ENCODE data around the gene PRM1. TPM values are rescaled to one million over a fixed set of nuclear protein-coding genes. Genes with fewer than 3 reads are reported as not detected.

Gene PRM1
- total and polyA plus RNA-seq, 2 of the 13 experiments (the other 11 are each of a cell fraction or from before 2014, with no cell fraction given): not detected

DNA sequence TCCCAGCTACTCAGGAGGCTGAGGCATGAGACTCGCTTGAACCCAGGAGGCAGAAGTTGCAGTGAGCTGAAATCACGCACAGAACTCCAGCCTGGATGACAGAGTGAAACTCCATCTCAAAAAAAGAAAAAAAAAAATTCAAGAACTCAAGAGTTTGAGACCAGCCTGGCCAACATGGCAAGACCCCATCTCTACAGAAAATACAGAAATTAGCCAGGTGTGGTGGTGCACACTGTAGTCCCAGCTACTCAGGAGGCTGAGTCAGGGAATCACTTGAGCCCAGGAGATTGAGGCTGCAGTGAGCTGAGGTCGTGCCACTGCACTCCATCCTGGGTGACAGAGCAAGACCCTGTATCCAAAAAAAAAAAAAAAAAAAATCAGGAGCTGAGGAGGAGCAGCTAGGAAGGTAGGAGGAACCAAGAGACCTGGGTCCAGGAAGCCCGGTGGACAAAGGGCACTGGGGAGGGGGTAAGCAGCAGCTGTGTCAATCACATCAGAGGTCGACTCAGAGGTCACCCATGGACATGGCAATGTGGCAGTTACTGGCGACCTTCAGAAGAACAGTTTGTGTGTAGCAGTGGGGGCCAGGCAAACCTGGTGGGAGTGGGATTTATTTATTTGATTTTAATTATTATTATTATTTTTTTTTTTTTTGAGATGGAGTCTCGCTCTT lies 11.1 kb upstream of the PRM1 start (continued):
- no peak for TF ChIP-seq CAMTA2 (CRISPR knock-in tag; IDR thresholded peaks at IDR 0.05; ENCODE audit: borderline replicate concordance)
- TF ChIP-seq RFX1 (IDR thresholded peaks at IDR 0.05): no peak
- TF ChIP-seq ZNF556 (CRISPR knock-in tag; IDR thresholded peaks at IDR 0.05; ENCODE audit: borderline replicate concordance): no peak
- TF ChIP-seq, protein P1, sequence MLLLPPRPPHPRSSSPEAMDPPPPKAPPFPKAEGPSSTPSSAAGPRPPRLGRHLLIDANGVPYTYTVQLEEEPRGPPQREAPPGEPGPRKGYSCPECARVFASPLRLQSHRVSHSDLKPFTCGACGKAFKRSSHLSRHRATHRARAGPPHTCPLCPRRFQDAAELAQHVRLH (CRISPR knock-in tag; IDR thresholded peaks at IDR 0.05; ENCODE audit: borderline replicate concordance, low read depth): no peak; the same call in 1 of the 2 replicates
- TF ChIP-seq ELF4 (CRISPR knock-in tag; IDR thresholded peaks at IDR 0.05; ENCODE audit: borderline replicate concordance): no peak
- TF ChIP-seq, protein P2, sequence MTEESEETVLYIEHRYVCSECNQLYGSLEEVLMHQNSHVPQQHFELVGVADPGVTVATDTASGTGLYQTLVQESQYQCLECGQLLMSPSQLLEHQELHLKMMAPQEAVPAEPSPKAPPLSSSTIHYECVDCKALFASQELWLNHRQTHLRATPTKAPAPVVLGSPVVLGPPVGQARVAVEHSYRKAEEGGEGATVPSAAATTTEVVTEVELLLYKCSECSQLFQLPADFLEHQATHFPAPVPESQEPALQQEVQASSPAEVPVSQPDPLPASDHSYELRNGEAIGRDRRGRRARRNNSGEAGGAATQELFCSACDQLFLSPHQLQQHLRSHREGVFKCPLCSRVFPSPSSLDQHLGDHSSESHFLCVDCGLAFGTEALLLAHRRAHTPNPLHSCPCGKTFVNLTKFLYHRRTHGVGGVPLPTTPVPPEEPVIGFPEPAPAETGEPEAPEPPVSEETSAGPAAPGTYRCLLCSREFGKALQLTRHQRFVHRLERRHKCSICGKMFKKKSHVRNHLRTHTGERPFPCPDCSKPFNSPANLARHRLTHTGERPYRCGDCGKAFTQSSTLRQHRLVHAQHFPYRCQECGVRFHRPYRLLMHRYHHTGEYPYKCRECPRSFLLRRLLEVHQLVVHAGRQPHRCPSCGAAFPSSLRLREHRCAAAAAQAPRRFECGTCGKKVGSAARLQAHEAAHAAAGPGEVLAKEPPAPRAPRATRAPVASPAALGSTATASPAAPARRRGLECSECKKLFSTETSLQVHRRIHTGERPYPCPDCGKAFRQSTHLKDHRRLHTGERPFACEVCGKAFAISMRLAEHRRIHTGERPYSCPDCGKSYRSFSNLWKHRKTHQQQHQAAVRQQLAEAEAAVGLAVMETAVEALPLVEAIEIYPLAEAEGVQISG (CRISPR knock-in tag; IDR thresholded peaks at IDR 0.05): peak; percentile 21; the same call in 1 of the 2 replicates
- TF ChIP-seq DMAP1 (CRISPR knock-in tag; IDR thresholded peaks at IDR 0.05): no peak
- TF ChIP-seq, protein P3, sequence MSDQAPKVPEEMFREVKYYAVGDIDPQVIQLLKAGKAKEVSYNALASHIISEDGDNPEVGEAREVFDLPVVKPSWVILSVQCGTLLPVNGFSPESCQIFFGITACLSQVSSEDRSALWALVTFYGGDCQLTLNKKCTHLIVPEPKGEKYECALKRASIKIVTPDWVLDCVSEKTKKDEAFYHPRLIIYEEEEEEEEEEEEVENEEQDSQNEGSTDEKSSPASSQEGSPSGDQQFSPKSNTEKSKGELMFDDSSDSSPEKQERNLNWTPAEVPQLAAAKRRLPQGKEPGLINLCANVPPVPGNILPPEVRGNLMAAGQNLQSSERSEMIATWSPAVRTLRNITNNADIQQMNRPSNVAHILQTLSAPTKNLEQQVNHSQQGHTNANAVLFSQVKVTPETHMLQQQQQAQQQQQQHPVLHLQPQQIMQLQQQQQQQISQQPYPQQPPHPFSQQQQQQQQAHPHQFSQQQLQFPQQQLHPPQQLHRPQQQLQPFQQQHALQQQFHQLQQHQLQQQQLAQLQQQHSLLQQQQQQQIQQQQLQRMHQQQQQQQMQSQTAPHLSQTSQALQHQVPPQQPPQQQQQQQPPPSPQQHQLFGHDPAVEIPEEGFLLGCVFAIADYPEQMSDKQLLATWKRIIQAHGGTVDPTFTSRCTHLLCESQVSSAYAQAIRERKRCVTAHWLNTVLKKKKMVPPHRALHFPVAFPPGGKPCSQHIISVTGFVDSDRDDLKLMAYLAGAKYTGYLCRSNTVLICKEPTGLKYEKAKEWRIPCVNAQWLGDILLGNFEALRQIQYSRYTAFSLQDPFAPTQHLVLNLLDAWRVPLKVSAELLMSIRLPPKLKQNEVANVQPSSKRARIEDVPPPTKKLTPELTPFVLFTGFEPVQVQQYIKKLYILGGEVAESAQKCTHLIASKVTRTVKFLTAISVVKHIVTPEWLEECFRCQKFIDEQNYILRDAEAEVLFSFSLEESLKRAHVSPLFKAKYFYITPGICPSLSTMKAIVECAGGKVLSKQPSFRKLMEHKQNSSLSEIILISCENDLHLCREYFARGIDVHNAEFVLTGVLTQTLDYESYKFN (CRISPR knock-in tag; conservative IDR thresholded peaks at IDR 0.05): peak; percentile 64; the same call in 1 of the 2 replicates
- TF ChIP-seq, protein P4, sequence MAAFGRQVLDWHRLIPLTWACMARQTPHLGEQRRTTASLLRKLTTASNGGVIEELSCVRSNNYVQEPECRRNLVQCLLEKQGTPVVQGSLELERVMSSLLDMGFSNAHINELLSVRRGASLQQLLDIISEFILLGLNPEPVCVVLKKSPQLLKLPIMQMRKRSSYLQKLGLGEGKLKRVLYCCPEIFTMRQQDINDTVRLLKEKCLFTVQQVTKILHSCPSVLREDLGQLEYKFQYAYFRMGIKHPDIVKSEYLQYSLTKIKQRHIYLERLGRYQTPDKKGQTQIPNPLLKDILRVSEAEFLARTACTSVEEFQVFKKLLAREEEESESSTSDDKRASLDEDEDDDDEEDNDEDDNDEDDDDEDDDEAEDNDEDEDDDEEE (CRISPR knock-in tag; IDR thresholded peaks at IDR 0.05): no peak
- no peak for TF ChIP-seq SATB2 (CRISPR knock-in tag; IDR thresholded peaks at IDR 0.05)
- no peak for TF ChIP-seq ZNF790 (CRISPR knock-in tag; IDR thresholded peaks at IDR 0.05; ENCODE audit: borderline replicate concordance)
- no peak for TF ChIP-seq FOXC1 (CRISPR knock-in tag; IDR thresholded peaks at IDR 0.05; ENCODE audit: borderline replicate concordance)
- no peak for TF ChIP-seq ZKSCAN5 (CRISPR knock-in tag; IDR thresholded peaks at IDR 0.05)
- TF ChIP-seq, protein P5, sequence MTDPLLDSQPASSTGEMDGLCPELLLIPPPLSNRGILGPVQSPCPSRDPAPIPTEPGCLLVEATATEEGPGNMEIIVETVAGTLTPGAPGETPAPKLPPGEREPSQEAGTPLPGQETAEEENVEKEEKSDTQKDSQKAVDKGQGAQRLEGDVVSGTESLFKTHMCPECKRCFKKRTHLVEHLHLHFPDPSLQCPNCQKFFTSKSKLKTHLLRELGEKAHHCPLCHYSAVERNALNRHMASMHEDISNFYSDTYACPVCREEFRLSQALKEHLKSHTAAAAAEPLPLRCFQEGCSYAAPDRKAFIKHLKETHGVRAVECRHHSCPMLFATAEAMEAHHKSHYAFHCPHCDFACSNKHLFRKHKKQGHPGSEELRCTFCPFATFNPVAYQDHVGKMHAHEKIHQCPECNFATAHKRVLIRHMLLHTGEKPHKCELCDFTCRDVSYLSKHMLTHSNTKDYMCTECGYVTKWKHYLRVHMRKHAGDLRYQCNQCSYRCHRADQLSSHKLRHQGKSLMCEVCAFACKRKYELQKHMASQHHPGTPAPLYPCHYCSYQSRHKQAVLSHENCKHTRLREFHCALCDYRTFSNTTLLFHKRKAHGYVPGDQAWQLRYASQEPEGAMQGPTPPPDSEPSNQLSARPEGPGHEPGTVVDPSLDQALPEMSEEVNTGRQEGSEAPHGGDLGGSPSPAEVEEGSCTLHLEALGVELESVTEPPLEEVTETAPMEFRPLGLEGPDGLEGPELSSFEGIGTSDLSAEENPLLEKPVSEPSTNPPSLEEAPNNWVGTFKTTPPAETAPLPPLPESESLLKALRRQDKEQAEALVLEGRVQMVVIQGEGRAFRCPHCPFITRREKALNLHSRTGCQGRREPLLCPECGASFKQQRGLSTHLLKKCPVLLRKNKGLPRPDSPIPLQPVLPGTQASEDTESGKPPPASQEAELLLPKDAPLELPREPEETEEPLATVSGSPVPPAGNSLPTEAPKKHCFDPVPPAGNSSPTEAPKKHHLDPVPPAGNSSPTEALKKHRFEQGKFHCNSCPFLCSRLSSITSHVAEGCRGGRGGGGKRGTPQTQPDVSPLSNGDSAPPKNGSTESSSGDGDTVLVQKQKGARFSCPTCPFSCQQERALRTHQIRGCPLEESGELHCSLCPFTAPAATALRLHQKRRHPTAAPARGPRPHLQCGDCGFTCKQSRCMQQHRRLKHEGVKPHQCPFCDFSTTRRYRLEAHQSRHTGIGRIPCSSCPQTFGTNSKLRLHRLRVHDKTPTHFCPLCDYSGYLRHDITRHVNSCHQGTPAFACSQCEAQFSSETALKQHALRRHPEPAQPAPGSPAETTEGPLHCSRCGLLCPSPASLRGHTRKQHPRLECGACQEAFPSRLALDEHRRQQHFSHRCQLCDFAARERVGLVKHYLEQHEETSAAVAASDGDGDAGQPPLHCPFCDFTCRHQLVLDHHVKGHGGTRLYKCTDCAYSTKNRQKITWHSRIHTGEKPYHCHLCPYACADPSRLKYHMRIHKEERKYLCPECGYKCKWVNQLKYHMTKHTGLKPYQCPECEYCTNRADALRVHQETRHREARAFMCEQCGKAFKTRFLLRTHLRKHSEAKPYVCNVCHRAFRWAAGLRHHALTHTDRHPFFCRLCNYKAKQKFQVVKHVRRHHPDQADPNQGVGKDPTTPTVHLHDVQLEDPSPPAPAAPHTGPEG (CRISPR knock-in tag; IDR thresholded peaks at IDR 0.05): no peak
- TF ChIP-seq ZSCAN9 (CRISPR knock-in tag; IDR thresholded peaks at IDR 0.05; ENCODE audit: borderline replicate concordance): no peak
- no peak for TF ChIP-seq TAF1 (CRISPR knock-in tag; IDR thresholded peaks at IDR 0.05)
